K562 (cell line): ENCODE results near the gene PRCC. TPM values are rescaled to one million over a fixed set of nuclear protein-coding genes. Genes with fewer than 3 reads are reported as not detected.

ENCODE experiments used
- CBFA2T2 ChIP-seq: fragments of 450-650 bp; conservative IDR thresholded peaks from 2 replicates; pipeline ENCODE4 v1.6.1; 2017; ENCODE audit warnings: mild to moderate bottlenecking
- CTBP1 ChIP-seq: fragments of 450-650 bp; IDR thresholded peaks from 2 replicates; pipeline ENCODE4 v1.6.1; 2016; ENCODE audit warnings: borderline replicate concordance
- MYC ChIP-seq, 2 experiments: fragments of 250-450 bp in 1 of 2; sonication (Bioruptor Pico) in 1 of 2; IDR thresholded peaks; 2 replicates each; pipeline versions ENCODE4 v1.5.1 to v1.6.1; 2012 to 2021; ENCODE audit warnings: low read depth in 2 of 2, borderline replicate concordance in 1 of 2, improper control_type of control experiment in 1 of 2, low read length in 1 of 2, mild to moderate bottlenecking in 1 of 2, moderate library complexity in 1 of 2
- SMARCA4 ChIP-seq: fragments of 450-650 bp; IDR thresholded peaks from 2 replicates; pipeline ENCODE4 v1.6.1; 2016
- ZNF76 ChIP-seq: fragments of 250-450 bp; sonication (Bioruptor Pico); IDR thresholded peaks from 2 replicates; pipeline ENCODE4 v1.4.0; 2020; ENCODE audit warnings: mild to moderate bottlenecking, moderate library complexity, borderline replicate concordance
- polyA plus RNA-seq, 8 experiments: library from polyadenylated mRNA; depleted of rRNA in 4 of 8; stranded (reverse) in 5 of 8; unstranded in 3 of 8; fragments of >200 nt; fragmentation: Nextera tagmentation in 2 of 8; fragmentation: Illumina TruSeq in 1 of 8; extraction: Ambion mirVana in 2 of 8; extraction: Trizol in 1 of 8; gene quantifications; 2 replicates each; pipeline versions ENCODE4 v1.2.1 to v1.2.3, GENCODE V29; 2011 to 2014; ENCODE audit warnings: inconsistent platforms in 1 of 8, missing spikeins in 1 of 8
- total RNA-seq, 7 experiments: library from RNA; depleted of rRNA in 6 of 7; stranded (reverse); fragments of >200 nt in 6 of 7; fragmentation: Illumina TruSeq in 2 of 7; extraction: Trizol in 2 of 7; gene quantifications; 2 replicates each; pipeline versions ENCODE4 v1.2.1 to v1.2.3, GENCODE V29; 2011 to 2021; ENCODE audit warnings: low replicate concordance in 1 of 7
- TF ChIP-seq, protein P1 (sequence below): fragments of 450-650 bp; IDR thresholded peaks from 2 replicates; pipeline ENCODE4 v1.7.0; 2016; ENCODE audit warnings: borderline replicate concordance
- TF ChIP-seq, protein P2 (sequence below): fragments of 200-800 bp; sonication (Bioruptor generic); IDR thresholded peaks from 2 replicates; pipeline ENCODE4 v1.6.1; 2017; ENCODE audit warnings: missing genetic modification characterization, missing compliant biosample characterization
- TF ChIP-seq, protein P3 (sequence below): fragments of 450-650 bp; IDR thresholded peaks from 2 replicates; pipeline ENCODE4 v1.6.1; 2018; ENCODE audit not compliant: partially characterized antibody

PRCC gene
- total and polyA plus RNA-seq, 9 of the 15 experiments (the other 6 are each of a cell fraction or from before 2014, with no cell fraction given) = 23.9 to 201 (median 41.1) TPM

DNA sequence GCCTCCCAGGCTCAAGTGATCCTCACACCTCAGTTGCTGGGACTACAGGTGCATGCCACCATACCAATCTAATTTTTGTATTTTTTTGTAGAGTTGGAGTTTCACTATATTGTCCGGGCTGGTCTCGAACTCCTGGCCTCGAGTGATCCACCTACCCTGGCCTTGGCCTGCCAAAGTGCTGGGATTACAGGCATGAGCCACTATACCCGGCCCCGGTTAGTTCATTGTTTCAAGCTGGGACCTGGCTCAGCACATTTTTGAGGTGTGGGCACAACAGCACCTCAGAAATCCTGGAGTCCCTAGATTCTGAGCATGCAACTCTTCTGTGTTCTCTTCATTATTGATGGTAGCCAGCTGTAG lies 28.0 kb downstream of the PRCC start (continued):
- TF ChIP-seq, protein P1, sequence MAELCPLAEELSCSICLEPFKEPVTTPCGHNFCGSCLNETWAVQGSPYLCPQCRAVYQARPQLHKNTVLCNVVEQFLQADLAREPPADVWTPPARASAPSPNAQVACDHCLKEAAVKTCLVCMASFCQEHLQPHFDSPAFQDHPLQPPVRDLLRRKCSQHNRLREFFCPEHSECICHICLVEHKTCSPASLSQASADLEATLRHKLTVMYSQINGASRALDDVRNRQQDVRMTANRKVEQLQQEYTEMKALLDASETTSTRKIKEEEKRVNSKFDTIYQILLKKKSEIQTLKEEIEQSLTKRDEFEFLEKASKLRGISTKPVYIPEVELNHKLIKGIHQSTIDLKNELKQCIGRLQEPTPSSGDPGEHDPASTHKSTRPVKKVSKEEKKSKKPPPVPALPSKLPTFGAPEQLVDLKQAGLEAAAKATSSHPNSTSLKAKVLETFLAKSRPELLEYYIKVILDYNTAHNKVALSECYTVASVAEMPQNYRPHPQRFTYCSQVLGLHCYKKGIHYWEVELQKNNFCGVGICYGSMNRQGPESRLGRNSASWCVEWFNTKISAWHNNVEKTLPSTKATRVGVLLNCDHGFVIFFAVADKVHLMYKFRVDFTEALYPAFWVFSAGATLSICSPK = no peak
- TF ChIP-seq, protein P2, sequence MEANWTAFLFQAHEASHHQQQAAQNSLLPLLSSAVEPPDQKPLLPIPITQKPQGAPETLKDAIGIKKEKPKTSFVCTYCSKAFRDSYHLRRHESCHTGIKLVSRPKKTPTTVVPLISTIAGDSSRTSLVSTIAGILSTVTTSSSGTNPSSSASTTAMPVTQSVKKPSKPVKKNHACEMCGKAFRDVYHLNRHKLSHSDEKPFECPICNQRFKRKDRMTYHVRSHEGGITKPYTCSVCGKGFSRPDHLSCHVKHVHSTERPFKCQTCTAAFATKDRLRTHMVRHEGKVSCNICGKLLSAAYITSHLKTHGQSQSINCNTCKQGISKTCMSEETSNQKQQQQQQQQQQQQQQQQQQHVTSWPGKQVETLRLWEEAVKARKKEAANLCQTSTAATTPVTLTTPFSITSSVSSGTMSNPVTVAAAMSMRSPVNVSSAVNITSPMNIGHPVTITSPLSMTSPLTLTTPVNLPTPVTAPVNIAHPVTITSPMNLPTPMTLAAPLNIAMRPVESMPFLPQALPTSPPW (CRISPR knock-in tag) = no peak
- TF ChIP-seq ZNF76 (CRISPR knock-in tag) (no peak), CBFA2T2 (no peak), MYC (IDR thresholded peaks at IDR 0.05; ENCODE audit: low read depth, low read length) (no peak), MYC (CRISPR knock-in tag; IDR thresholded peaks at IDR 0.05; ENCODE audit: borderline replicate concordance, low read depth) (no peak), CTBP1 (no peak), SMARCA4 (no peak)
- TF ChIP-seq, protein P3, sequence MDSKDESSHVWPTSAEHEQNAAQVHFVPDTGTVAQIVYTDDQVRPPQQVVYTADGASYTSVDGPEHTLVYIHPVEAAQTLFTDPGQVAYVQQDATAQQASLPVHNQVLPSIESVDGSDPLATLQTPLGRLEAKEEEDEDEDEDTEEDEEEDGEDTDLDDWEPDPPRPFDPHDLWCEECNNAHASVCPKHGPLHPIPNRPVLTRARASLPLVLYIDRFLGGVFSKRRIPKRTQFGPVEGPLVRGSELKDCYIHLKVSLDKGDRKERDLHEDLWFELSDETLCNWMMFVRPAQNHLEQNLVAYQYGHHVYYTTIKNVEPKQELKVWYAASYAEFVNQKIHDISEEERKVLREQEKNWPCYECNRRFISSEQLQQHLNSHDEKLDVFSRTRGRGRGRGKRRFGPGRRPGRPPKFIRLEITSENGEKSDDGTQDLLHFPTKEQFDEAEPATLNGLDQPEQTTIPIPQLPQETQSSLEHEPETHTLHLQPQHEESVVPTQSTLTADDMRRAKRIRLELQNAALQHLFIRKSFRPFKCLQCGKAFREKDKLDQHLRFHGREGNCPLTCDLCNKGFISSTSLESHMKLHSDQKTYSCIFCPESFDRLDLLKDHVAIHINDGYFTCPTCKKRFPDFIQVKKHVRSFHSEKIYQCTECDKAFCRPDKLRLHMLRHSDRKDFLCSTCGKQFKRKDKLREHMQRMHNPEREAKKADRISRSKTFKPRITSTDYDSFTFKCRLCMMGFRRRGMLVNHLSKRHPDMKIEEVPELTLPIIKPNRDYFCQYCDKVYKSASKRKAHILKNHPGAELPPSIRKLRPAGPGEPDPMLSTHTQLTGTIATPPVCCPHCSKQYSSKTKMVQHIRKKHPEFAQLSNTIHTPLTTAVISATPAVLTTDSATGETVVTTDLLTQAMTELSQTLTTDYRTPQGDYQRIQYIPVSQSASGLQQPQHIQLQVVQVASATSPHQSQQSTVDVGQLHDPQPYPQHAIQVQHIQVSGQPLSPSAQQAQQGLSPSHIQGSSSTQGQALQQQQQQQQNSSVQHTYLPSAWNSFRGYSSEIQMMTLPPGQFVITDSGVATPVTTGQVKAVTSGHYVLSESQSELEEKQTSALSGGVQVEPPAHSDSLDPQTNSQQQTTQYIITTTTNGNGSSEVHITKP = no peak
